Measurements from ENCODE around the gene FTO. TPM values are rescaled to one million over a fixed set of nuclear protein-coding genes. Genes with fewer than 3 reads are reported as not detected.

The FTO gene
- total RNA-seq, 1 donor from 2014 or later = 85.1 TPM

DNA sequence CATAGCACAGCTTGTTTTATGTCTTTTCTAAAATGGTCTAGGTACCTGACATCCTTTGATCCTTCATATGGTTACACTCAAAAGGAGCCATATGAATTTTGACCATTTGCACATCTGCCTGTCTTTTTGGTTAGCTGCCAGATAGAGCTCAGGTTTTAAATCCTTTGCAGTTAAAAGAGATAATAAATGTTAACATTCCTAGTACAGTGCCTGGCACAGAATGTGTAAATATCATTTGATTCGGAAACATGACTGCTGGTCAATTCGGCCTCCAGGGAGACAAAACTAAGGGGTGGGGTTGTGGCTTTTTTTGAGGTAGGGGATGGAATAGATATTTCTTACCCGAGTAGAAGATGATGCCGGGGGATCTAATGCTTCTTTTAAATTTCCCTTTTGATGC is 64.2 kb downstream of the FTO start:
- H3K9me3 Mint-ChIP-seq = no peaks in the 10 kb centered on the region
- TF ChIP-seq, protein P1, sequence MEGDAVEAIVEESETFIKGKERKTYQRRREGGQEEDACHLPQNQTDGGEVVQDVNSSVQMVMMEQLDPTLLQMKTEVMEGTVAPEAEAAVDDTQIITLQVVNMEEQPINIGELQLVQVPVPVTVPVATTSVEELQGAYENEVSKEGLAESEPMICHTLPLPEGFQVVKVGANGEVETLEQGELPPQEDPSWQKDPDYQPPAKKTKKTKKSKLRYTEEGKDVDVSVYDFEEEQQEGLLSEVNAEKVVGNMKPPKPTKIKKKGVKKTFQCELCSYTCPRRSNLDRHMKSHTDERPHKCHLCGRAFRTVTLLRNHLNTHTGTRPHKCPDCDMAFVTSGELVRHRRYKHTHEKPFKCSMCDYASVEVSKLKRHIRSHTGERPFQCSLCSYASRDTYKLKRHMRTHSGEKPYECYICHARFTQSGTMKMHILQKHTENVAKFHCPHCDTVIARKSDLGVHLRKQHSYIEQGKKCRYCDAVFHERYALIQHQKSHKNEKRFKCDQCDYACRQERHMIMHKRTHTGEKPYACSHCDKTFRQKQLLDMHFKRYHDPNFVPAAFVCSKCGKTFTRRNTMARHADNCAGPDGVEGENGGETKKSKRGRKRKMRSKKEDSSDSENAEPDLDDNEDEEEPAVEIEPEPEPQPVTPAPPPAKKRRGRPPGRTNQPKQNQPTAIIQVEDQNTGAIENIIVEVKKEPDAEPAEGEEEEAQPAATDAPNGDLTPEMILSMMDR (conservative IDR thresholded peaks at IDR 0.05) = no peak
- H3K36me3 Mint-ChIP-seq = peaks cover 4% of the 10 kb centered on the region
- no peak overlapping the region for H3K27ac Mint-ChIP-seq
- no peak for DNase-seq (ENCODE audit: extremely low spot score, unreplicated experiment)
- H3K4me3 Mint-ChIP-seq = no peak overlapping the region
- no peaks in the 10 kb centered on the region for H3K27me3 Mint-ChIP-seq
- peaks cover 29% of the 10 kb centered on the region for H3K4me1 Mint-ChIP-seq (ENCODE audit: unreplicated experiment)

DNA sequence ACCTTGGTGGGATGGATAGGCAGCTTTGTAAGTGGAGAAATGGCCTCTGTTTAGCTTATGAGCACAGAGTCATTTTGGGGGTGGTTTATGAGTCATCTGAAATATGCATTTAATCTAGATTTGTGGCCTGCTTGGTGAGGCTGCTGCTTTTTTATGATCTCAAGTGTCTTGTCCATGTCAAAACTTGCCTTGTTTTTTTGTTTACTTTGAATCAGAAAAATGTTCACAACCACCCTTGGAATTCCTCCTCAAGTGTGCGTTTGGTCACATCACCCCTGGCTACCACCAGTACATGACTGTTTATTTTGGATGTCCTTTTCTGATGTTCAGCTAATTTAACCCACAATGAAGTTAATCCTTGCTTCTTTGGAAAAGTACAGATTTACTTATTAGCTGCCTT is 64.6 kb downstream of the FTO start:
- H3K4me1 Mint-ChIP-seq (ENCODE audit: unreplicated experiment) = peaks cover 29% of the 10 kb centered on the region
- H3K27ac Mint-ChIP-seq = no peak overlapping the region
- DNase-seq (ENCODE audit: extremely low spot score, unreplicated experiment) = no peak
- H3K36me3 Mint-ChIP-seq = peaks cover 4% of the 10 kb centered on the region
- no peak overlapping the region for H3K4me3 Mint-ChIP-seq
- TF ChIP-seq, protein P1 (conservative IDR thresholded peaks at IDR 0.05) = no peak
- no peaks in the 10 kb centered on the region for H3K27me3 Mint-ChIP-seq
- H3K9me3 Mint-ChIP-seq = no peaks in the 10 kb centered on the region

DNA sequence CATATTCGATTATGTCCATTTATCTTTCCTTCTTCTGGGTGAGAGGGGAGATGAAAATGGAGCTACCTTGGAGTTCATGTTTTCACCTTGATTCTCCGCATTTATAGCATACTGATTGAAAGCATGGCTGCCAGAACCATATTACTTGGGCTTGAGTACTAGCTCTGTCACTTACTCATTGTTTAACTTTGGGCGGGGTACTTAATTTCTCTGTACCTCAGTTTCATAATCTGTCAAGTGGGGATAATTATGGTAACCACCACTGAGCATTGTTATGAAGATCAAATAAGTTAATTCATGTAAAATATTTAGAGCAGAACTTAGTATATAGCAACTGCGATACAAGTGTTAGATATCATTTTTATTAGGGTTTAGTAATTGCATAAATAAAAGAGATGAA is 65.2 kb downstream of the FTO start:
- no peak for DNase-seq (ENCODE audit: extremely low spot score, unreplicated experiment)
- no peaks in the 10 kb centered on the region for H3K27me3 Mint-ChIP-seq
- H3K9me3 Mint-ChIP-seq = no peaks in the 10 kb centered on the region
- peaks cover 26% of the 10 kb centered on the region for H3K4me1 Mint-ChIP-seq (ENCODE audit: unreplicated experiment)
- H3K4me3 Mint-ChIP-seq = no peak overlapping the region
- no peak overlapping the region for H3K27ac Mint-ChIP-seq
- H3K36me3 Mint-ChIP-seq = peaks cover under 1% of the 10 kb centered on the region
- TF ChIP-seq, protein P1 (conservative IDR thresholded peaks at IDR 0.05) = no peak

DNA sequence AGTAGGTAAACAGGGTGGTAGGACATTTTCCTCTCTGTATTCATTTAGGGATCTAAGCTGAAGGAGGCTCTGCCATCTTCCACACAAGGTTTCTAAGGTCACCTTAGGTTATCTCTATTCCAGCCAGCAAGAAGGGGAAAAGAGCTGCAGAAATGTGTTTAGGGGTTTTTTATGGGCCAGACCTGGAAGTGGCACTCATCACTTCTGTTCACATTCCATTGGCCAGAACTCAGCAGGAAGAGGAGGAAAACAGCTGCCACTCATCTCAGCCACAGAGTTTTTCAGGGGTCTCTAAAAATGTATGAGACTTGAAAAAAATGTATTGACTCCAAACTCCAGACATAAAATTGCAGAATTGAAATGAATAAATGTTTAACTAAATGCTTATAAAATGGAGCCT is 65.8 kb downstream of the FTO start:
- Mint-ChIP-seq H3K27ac (no peak overlapping the region), H3K4me1 (ENCODE audit: unreplicated experiment) (peaks cover 25% of the 10 kb centered on the region), H3K36me3 (no peaks in the 10 kb centered on the region), H3K4me3 (no peak overlapping the region), H3K9me3 (no peaks in the 10 kb centered on the region), H3K27me3 (no peaks in the 10 kb centered on the region)
- TF ChIP-seq, protein P1 (conservative IDR thresholded peaks at IDR 0.05) = no peak
- no peak for DNase-seq (ENCODE audit: extremely low spot score, unreplicated experiment)

DNA sequence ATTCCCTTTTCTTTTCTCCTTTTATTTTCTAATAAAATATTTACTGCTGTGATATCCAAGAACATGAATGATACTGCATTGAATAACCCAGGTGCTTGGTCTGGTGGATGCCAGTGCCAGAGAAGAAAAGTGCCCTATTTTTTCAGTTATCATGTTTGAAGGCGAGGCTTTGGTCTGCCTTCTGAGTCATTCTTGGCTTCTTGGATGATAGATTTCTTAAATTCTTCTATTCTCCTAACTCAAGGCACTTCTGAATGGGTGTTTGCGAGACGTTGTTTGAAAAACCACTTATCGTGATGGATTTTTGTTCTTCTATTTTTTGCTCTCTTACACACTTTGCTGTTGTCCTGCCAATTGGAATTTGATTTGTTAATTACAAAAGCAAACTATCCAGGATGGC is 66.7 kb downstream of the FTO start:
- Mint-ChIP-seq H3K36me3 (no peaks in the 10 kb centered on the region), H3K4me3 (no peak overlapping the region), H3K4me1 (ENCODE audit: unreplicated experiment) (peaks cover 28% of the 10 kb centered on the region), H3K27ac (no peak overlapping the region), H3K27me3 (no peaks in the 10 kb centered on the region), H3K9me3 (no peaks in the 10 kb centered on the region)
- DNase-seq (ENCODE audit: extremely low spot score, unreplicated experiment) = no peak
- TF ChIP-seq, protein P1 (conservative IDR thresholded peaks at IDR 0.05) = no peak

All from type B pancreatic cell (in vitro differentiated cells).